Karpas-422 (cell line): ENCODE results near the gene CGRRF1. TPM values are rescaled to one million over a fixed set of nuclear protein-coding genes. Genes with fewer than 3 reads are reported as not detected.
A peak's percentile ranks its signal among the peaks of the same experiment; 100 is the strongest.

Experiments used
- DNase-seq: peaks from one replicate; pipeline ENCODE4 v3.0.0-alpha.2; 2015
- H2AFZ ChIP-seq: fragments of 200-600 bp; sonication (generic); 2 replicates; pipeline ENCODE4 v1.6.1; 2014; ENCODE audit warnings: antibody characterized with exemption, low read length, mixed read lengths
- H3K27ac ChIP-seq: fragments of 200-600 bp; sonication (generic); 2 replicates; pipeline ENCODE4 v1.5.1; 2014; ENCODE audit warnings: mild to moderate bottlenecking, low read length, moderate library complexity
- H3K27me3 ChIP-seq: fragments of 200-600 bp; sonication (generic); 2 replicates; pipeline ENCODE4 v1.6.1; 2014; ENCODE audit warnings: low read length, mixed read lengths
- H3K36me3 ChIP-seq: fragments of 200-600 bp; sonication (generic); 2 replicates; pipeline ENCODE4 v1.6.1; 2014; ENCODE audit warnings: low read length, mixed read lengths; ENCODE audit not compliant: insufficient read depth
- H3K4me1 ChIP-seq: fragments of 200-600 bp; sonication (generic); 2 replicates; pipeline ENCODE4 v1.6.1; 2014; ENCODE audit warnings: mild to moderate bottlenecking, low read length, mixed read lengths
- H3K4me2 ChIP-seq: fragments of 200-600 bp; sonication (generic); 2 replicates; pipeline ENCODE4 v1.6.1; 2014; ENCODE audit warnings: low read length, low read depth, mild to moderate bottlenecking; ENCODE audit not compliant: poor library complexity, severe bottlenecking
- H3K4me3 ChIP-seq: fragments of 200-600 bp; sonication (generic); 2 replicates; pipeline ENCODE4 v1.5.1; 2014; ENCODE audit warnings: mild to moderate bottlenecking, antibody characterized with exemption, low read length, mixed read lengths
- H3K79me2 ChIP-seq: fragments of 200-600 bp; sonication (generic); 2 replicates; pipeline ENCODE4 v1.6.1; 2014; ENCODE audit warnings: mild to moderate bottlenecking, low read length, mixed read lengths
- H3K9ac ChIP-seq: fragments of 200-600 bp; sonication (generic); 2 replicates; pipeline ENCODE4 v1.6.0; 2014; ENCODE audit warnings: low read length
- H3K9me2 ChIP-seq: fragments of 200-600 bp; sonication (generic), shearing (Covaris generic); replicated peaks from 2 replicates; pipeline ENCODE4 v1.6.0; 2014; ENCODE audit warnings: mild to moderate bottlenecking, low read length, moderate library complexity; ENCODE audit not compliant: insufficient read depth
- H3K9me3 ChIP-seq: fragments of 300-700, 200-600 bp; sonication (generic); 2 replicates; pipeline ENCODE4 v1.6.1; 2014; ENCODE audit warnings: low read length, mixed read lengths
- H4K20me1 ChIP-seq: fragments of 200-600 bp; sonication (generic); 2 replicates; pipeline ENCODE4 v1.6.1; 2014; ENCODE audit warnings: mild to moderate bottlenecking, antibody characterized with exemption, low read length, low read depth; ENCODE audit not compliant: insufficient read depth
- total RNA-seq: library from RNA; depleted of rRNA; stranded (reverse); fragments of >200 nt; shearing (Covaris generic); gene quantifications from 2 replicates; pipeline ENCODE4 v1.2.3, GENCODE V29; 2014; ENCODE audit warnings: low replicate concordance

Gene CGRRF1
- total RNA-seq, 1 experiment from 2014 or later = 25.9 TPM

- Histone ChIP-seq H3K9ac (no peak overlapping the region), H3K27me3 (no peaks in the 10 kb centered on the region), H3K79me2 (peaks cover 90% of the 10 kb centered on the region), H3K4me2 (no peak overlapping the region), H4K20me1 (no peaks in the 10 kb centered on the region), H3K9me2 (no peaks in the 10 kb centered on the region), H3K27ac (no peak overlapping the region), H3K4me3 (no peak overlapping the region), H3K36me3 (peaks cover 40% of the 10 kb centered on the region), H3K9me3 (peaks cover 21% of the 10 kb centered on the region), H3K4me1 (peaks cover 18% of the 10 kb centered on the region), H2AFZ (no peak overlapping the region)
- no peak for DNase-seq
Measured at GRCh38 chr14:54515670-54516069, 6.0 kb downstream of the CGRRF1 start.

GRCh38 chr14:54516709-54517108 lies 7.0 kb downstream of the CGRRF1 start:
- H3K36me3 ChIP-seq = peaks cover 40% of the 10 kb centered on the region
- H3K4me3 ChIP-seq = no peak overlapping the region
- H4K20me1 ChIP-seq = no peaks in the 10 kb centered on the region
- H3K79me2 ChIP-seq = peaks cover 89% of the 10 kb centered on the region
- no peak overlapping the region for H2AFZ ChIP-seq
- H3K4me1 ChIP-seq = peaks cover 7% of the 10 kb centered on the region
- no peak overlapping the region for H3K9ac ChIP-seq
- peaks cover 21% of the 10 kb centered on the region for H3K9me3 ChIP-seq
- no peak overlapping the region for H3K4me2 ChIP-seq
- no peak for DNase-seq
- no peaks in the 10 kb centered on the region for H3K27me3 ChIP-seq
- H3K27ac ChIP-seq = no peak overlapping the region
- H3K9me2 ChIP-seq = no peaks in the 10 kb centered on the region

- Histone ChIP-seq H3K9ac (no peak overlapping the region), H3K27me3 (no peaks in the 10 kb centered on the region), H3K4me2 (no peak overlapping the region), H3K9me2 (no peaks in the 10 kb centered on the region), H3K4me1 (no peaks in the 10 kb centered on the region), H3K9me3 (no peaks in the 10 kb centered on the region), H3K79me2 (peaks cover 40% of the 10 kb centered on the region), H3K36me3 (peaks cover 17% of the 10 kb centered on the region), H3K4me3 (no peak overlapping the region), H4K20me1 (no peaks in the 10 kb centered on the region), H2AFZ (no peak overlapping the region), H3K27ac (no peak overlapping the region)
- no peak for DNase-seq
Measured at GRCh38 chr14:54524410-54524809, 14.7 kb downstream of the CGRRF1 start.

GRCh38 chr14:54528973-54529372 lies 19.3 kb downstream of the CGRRF1 start:
- Histone ChIP-seq H3K9me2 (no peaks in the 10 kb centered on the region), H4K20me1 (no peaks in the 10 kb centered on the region), H3K9ac (no peak overlapping the region), H3K9me3 (no peaks in the 10 kb centered on the region), H3K27me3 (no peaks in the 10 kb centered on the region), H3K4me1 (peaks cover 14% of the 10 kb centered on the region), H2AFZ (no peak overlapping the region), H3K4me3 (no peak overlapping the region), H3K27ac (no peak overlapping the region), H3K36me3 (peaks cover 8% of the 10 kb centered on the region), H3K4me2 (no peak overlapping the region), H3K79me2 (peaks cover 9% of the 10 kb centered on the region)
- DNase-seq = no peak

GRCh38 chr14:54529811-54530210 lies 20.1 kb downstream of the CGRRF1 start:
- H3K9me2 ChIP-seq = no peaks in the 10 kb centered on the region

GRCh38 chr14:54532111-54533012 lies 22.7 kb downstream of the CGRRF1 start:
- peak; percentile 52 for DNase-seq
- Histone ChIP-seq H2AFZ (no peak overlapping the region), H3K4me3 (no peak overlapping the region), H3K9me3 (no peaks in the 10 kb centered on the region), H4K20me1 (no peaks in the 10 kb centered on the region), H3K9ac (no peak overlapping the region), H3K36me3 (no peaks in the 10 kb centered on the region), H3K27me3 (no peaks in the 10 kb centered on the region), H3K27ac (no peak overlapping the region), H3K4me1 (peaks cover 14% of the 10 kb centered on the region), H3K9me2 (no peaks in the 10 kb centered on the region), H3K4me2 (no peak overlapping the region), H3K79me2 (no peaks in the 10 kb centered on the region; the same call in 1 of the 2 replicates)

More at GRCh38 chr14:54529811-54530210, 20.1 kb downstream of the CGRRF1 start:
- Histone ChIP-seq H2AFZ (no peak overlapping the region), H3K4me1 (peaks cover 14% of the 10 kb centered on the region), H3K4me2 (no peak overlapping the region), H3K27me3 (no peaks in the 10 kb centered on the region), H3K36me3 (no peaks in the 10 kb centered on the region; the same call in 1 of the 2 replicates), H4K20me1 (no peaks in the 10 kb centered on the region), H3K9ac (no peak overlapping the region), H3K9me3 (no peaks in the 10 kb centered on the region), H3K79me2 (peaks cover 7% of the 10 kb centered on the region), H3K27ac (no peak overlapping the region), H3K4me3 (no peak overlapping the region)
- DNase-seq = no peak

GRCh38 chr14:54533100-54533499 lies 23.4 kb downstream of the CGRRF1 start:
- Histone ChIP-seq H3K4me3 (no peak overlapping the region), H4K20me1 (no peaks in the 10 kb centered on the region), H2AFZ (no peak overlapping the region), H3K27ac (no peak overlapping the region), H3K9ac (no peak overlapping the region), H3K4me2 (no peak overlapping the region), H3K36me3 (peaks cover 4% of the 10 kb centered on the region), H3K9me2 (no peaks in the 10 kb centered on the region), H3K4me1 (peaks cover 14% of the 10 kb centered on the region), H3K79me2 (no peaks in the 10 kb centered on the region; the same call in 1 of the 2 replicates), H3K9me3 (no peaks in the 10 kb centered on the region), H3K27me3 (no peaks in the 10 kb centered on the region)
- no peak for DNase-seq

- no peaks in the 10 kb centered on the region for H3K27me3 ChIP-seq
- H3K36me3 ChIP-seq = peaks cover 12% of the 10 kb centered on the region
- no peak overlapping the region for H3K9ac ChIP-seq
- H3K79me2 ChIP-seq = no peaks in the 10 kb centered on the region
- no peak overlapping the region for H2AFZ ChIP-seq
- no peak for DNase-seq
- H3K9me3 ChIP-seq = no peaks in the 10 kb centered on the region
- no peaks in the 10 kb centered on the region for H4K20me1 ChIP-seq
- H3K4me1 ChIP-seq = peaks cover 14% of the 10 kb centered on the region
- H3K4me2 ChIP-seq = no peak overlapping the region
- no peaks in the 10 kb centered on the region for H3K9me2 ChIP-seq
- H3K27ac ChIP-seq = no peak overlapping the region
- no peak overlapping the region for H3K4me3 ChIP-seq
Measured at GRCh38 chr14:54535126-54535525, 25.4 kb downstream of the CGRRF1 start.
